IPS-NIHi7 (cell line): ENCODE data around the gene NTRK3.

Experiments
- DNase-seq: peaks from one replicate; pipeline ENCODE4 v3.0.0; 2012; ENCODE audit warnings: mixed read lengths; ENCODE audit errors: extremely low spot score

Gene NTRK3

DNA sequence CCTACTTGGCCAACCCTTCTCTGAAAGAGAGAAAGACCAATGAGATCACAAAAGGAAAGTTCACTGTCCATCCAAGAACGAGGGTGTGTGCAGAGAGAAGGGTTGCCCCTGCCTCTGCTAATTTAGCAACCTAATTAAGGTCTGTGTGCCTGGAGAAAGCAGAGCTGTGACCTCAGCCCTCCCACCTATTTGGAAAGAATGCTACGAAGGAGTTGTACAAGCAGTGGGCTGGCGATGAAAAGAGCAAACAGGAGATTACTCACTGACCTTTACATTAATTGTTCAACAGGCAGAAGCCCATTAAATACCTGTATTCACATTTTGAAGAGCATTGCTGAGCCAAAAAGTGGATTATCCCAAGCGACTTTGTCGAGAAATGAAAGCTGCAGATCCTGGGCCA, 314.9 kb downstream of the NTRK3 start:
- no peak for DNase-seq

DNA sequence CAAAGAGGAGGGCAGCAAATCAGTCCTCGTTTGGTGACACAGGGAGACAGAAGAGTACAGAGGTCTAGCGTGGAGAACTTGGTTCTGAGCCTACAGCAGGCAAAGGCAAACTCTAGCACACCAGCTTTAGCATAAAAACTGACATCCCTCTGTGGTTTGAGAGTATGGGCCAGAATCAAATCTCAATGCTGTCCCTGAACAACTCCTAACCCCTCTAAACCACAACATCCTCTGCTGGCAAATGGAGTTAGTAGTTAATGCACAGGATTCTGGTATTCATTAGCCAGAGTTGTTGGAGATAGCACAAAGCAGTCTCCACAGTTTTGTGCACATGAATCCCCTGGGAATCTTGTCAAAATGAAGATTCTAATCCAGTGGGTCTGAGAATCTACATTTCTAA, 315.8 kb downstream of the NTRK3 start:
- DNase-seq: no peak

DNA sequence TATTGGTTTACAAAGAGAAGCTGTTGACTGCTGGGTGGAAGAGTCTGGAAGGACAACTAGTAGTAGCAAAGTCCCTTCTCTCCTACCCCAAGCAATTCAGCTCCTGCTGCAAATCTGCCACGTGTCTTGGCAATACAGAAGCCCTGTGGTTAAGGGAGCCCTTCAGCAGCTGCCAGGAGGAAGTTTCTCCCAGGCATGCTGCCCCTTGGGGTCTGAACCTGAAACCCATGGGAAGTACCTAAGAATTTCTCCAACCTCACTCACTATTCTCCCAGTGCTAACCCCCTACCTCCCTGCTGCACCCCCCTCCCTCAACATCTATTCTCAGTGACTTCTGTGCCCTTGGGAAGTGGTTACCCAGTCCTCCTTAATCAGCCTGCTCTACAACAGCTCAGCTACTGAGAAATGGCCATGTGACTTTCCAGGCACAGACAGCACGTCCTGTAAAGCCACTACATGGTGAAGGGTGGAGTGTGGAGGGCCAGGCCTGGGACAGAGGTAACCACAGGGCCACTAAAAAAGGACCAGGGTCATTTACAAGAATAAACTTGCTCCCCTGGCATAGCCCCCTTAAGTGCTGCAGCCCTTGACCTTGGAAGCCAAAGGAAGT, 316.6 kb downstream of the NTRK3 start:
- DNase-seq: no peak

DNA sequence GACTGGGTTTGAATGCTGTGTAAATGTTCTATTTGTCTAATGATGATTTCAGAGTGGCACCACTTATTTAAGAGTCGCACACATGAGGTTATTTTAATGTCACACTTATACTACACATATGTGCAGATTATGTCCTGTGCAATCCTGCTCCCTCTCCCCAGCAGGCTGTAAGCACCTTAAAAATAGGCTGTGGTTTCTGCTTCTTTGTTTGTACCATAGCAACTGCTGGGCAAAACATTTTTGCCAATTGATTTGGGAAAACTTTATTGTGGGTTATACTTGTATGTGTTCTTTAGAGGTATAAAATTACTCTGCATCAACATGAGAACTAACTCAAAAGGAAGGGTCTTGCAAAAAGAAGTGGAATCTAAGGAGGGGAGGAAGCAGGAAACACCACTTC, 318.5 kb downstream of the NTRK3 start:
- no peak for DNase-seq

DNA sequence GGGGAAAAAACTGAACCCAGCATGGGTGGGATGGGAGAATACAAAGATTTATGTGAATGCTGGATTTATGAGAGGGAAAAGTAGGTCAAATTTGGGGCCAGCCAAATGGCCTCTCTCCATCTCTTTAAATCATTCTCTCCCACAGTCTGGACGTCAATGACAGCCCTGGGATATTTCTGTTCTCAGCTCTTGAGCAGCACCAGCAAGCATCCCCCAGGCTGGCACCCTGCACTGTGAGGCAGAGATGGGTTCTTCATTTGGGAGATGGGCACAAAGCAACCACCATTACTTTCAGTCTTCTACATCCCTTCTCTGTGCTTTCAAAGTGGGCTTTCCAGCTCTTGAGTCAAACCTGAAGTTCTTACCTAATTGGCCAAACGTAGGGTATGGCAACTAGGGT, 321.0 kb downstream of the NTRK3 start:
- no peak for DNase-seq

DNA sequence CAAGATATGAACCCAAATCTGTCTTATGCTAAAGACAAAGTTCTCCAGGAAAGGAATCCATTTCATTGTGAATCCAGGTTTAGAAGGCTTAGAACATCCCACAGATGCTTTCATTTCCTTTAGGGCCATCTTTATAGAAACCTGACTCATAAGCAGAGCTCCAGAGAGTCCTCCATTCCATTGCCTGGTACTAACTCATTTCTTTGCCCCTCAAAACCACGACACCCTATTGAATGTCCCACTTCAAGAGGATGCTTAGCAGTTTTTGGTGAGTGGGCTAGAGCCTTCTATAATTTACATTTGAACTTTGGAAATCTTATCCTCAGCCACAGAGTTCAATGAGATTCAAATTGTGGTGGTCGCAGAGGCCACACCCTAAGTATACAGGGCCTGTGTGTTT, 325.0 kb downstream of the NTRK3 start:
- no peak for DNase-seq

DNA sequence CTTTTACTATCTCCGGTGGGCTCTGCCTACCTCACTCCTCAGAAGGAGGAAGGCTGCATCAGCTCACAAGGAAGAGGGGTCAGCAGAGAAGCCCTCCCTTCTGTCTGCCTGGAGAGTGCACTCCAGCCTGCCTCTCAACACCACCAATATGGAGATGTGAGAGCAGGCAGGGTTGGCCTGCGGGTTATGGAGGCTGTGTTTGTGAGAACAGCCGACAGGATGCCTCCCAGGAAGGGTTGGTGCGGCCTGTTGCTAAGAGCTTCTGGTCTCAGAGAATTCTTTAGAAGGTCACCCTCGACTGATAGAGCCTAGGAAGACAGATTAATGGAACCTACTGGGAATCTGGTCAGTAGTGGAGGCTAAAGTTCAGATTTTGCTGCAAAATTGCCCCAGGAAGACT, 326.1 kb downstream of the NTRK3 start:
- no peak for DNase-seq

DNA sequence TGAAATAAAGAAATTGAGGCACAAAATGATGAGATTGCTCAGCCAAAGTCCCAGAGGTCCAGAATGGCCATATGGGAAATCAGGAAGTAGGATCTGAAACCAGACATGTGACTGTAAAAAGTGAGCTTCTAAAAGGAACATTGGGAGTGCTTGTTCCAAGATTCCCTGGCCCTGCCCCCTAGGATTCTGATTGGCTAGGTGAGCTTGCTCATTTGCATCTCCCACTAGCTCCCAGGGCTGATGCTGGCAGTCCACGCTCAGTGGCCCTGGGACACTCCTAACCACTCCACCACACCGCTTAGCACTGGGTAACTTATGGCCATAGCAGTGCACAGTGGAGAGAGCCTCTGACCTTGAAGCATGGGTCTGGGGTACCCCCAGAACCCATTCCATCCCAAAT, 326.7 kb downstream of the NTRK3 start:
- DNase-seq: no peak

DNA sequence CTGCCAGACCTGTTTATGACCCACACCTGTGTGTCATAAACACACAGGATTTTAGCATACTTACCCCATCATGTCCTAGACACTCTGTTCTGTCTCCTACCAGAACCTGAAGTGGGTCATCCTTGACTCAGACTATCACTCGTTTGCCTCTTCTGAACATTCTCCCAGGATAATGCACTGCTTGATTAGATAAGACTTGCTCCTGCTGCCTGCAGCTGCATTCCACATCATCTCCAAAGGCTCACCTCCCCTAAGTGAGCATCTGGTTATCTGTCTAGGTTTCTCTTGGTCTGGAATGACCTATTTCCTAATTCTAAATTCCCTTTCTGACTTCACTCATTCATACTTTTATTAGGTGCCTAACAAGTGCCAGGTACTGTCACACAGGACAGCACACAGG, 332.1 kb downstream of the NTRK3 start:
- DNase-seq: no peak

DNA sequence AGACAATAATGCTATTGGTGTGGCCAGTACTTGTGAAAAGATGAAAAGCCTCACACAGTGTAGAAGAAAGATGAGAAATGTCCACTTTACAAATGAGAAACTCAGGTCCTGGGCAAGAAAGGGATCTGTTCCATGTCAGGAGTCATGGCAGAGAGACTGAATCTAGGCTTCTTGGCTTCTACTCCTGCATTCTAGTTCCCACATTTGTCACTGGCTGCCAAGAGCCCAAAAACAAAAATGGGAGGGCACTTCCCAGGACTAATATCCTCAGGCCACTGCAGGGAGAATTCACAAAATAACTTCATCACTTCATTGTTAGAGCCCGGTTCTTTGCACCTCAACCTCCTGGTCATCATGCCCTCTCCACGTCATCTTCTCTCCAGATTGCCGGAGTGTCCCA, 337.5 kb downstream of the NTRK3 start:
- no peak for DNase-seq

DNA sequence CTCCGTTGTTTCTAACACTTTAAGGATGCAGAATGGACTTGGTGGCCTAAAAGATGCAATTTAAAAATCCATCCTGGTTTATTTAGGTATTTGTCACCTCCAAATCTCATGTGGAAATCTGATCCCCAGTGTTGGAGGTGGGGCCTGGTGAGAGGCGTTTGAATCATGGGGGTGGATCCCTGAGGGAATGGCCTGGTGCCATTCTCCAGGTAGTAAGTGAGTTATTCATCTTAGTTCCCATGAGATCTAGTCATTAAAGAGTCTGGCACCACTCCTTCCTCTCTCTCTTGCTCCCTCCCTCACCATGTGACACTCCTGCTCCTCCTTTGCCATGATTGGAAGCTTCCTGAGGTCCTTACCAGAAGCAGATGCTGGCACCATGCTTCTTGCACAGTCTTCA, 339.1 kb downstream of the NTRK3 start:
- DNase-seq: no peak

DNA sequence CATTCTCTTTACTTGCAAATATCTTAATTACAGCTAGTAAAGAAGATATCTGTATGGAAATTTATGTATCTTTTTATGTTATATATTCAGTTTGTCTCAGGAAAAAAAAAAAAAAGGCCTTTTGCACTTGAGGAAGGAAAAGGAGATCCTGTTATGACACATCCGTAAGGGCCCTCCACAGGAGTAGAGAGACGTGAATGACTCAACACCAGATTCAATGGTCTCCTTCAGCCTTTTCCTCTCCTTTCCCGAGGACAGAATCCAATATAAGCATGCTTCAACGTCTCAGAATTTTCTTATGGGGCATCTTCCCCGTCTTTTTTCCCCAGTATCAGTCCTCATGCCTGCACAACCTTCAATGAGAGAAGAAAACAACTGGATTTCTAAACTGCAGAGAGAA, 340.3 kb downstream of the NTRK3 start:
- no peak for DNase-seq

DNA sequence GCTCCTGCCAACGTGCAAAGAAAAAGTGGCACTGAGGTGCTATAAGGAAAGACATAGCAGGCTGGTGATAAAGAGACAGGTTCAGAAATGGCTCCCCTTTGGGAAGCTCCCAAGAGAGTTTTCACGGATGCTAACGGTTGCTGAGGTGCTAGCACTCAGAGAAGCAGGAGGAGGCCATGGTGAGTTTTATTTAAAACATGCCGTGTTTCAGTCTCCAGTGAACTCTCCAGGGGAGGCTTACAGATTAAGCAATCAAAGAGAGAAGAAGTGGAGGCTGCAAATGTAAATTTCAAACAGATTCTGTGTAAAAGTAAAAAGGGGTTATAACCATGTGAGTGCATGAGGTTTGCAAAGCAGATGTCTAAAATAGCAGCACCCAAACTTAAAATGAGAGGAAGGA, 346.2 kb downstream of the NTRK3 start:
- no peak for DNase-seq

DNA sequence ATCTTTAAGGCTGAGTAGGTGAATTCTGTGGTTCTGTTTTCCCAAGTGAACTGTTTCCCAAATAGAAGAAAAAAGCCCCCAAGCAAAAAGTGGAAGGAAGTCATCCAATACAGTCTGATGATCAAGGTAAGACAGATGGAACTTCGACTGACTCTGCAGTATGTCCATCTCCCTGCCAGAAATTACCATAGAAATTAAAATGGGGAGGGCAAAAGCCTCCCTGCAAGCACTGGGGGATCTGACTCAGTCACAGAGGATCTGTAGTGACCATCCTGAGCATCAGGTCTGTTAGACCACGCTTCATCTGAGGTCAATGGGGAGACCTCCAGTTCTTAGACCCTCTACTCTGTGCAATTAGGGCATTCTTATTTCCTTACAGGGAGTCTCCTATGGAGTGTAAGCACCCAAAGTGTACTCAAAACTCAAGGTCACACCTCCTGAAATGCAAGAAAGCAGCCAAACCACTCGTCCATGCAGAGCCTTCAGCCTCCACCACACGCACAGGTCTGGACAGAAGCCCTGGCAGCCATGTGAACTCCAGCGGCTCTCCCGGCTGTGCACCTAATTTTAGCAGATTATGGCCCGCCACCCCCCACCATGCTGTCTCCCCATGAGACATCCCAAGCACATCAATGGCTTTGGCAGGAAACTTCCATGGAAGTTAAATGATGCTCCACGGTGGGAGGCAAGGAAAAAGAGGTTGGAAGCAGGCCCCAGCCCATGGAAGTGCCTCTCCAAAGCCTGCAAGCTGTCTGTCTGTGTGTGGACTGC, 348.7 kb downstream of the NTRK3 start:
- no peak for DNase-seq

DNA sequence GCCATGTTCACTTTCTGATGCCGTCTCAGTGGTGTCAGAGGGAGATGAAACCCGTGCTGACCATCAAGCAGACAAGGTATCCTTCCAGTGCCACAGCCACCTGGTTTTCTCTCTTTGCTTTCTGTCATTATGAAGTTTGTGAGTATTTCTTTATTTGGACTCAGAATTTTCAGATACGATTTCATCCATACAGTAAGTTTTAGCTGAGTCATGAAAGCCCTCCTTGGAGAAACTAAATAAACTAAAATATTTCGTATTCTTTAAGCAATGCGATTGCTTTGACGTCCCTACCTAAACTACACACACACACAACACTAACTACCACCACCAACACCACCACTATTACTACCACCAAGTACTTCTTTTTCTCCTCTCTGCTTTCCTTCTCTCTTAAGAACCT, 350.1 kb downstream of the NTRK3 start:
- DNase-seq: no peak

DNA sequence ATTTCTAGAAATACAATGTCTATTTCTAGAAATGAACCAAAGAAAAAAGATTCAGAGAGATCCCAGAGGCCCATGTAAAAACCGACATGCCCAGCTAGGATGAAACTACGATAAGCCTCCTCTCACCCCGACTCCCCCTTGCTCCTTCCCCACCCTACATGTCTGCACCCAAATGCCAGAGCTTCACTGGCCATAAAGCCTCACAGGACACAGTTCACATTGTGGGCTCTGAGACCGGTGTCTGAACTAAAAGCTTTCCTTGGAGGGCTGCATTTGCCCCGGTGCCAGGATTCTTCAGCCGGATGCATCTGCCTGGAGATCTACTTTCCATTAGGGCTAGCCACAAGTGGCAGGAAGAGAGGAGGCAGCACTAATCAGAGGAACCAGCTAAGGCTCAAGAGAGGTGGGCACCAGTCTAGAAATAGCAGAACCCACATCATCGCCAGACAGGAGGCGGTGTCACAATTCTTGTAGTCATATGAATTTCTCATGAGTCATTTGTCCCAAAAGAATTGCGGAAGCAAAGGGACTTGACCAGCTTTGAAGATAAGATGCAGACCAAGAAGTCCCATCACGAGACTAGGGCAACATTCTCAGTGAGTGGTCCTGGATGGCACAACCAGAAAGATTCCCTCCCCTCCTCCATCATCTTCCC, 353.6 kb downstream of the NTRK3 start:
- no peak for DNase-seq

DNA sequence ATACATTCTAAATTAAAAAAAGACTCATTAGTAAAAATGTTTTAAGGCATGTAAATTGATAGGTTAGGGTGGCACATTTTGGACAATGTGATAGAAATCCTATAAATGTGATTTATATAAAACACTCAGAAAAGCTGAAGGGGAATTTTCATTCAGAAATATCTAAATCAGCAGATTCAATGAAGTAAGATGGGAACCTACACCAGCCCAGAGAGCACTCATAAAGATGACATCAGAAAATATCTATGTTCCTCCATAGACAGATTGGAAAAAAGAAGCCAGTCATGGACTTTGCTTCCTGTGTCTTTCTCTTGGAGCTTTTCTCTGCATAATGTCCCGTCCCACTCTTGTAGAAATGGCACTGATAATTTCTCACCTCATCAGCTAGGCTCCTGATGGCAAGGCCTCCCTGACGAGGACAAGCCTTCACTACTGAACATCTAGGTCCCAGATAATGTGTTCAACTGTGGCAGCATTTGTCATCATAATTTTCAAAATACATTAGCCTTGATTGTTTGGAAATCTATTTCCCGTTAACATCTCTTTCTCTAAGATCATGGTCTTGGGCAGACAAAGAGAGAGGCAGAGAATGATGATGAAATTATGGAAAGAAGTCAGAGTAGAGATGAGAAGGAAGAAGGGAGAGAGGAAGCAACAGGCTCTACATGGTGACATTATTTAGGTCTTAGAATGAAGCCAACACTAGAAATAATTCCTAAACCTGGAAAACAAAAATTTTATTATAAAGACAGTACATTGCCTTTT, 354.4 kb downstream of the NTRK3 start:
- DNase-seq: no peak

DNA sequence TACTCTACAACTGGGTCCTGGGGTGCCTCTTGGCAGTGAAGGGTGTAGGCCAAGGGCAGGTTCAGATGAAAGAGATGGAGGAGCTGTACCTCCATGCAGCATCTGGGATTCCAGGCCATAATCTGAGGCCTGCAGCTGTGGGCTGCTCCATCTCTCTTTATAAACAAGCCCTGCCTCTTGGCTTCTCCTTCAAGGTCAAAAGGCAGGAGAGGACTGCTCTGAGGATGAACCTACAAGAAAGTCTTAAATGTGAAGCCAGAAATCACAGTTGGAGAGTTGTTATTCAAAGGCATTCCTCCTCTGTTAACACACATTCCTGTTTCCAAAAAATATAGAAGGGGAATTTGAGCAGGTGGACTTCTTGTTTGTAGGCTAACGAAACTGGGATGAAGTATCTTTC, 355.5 kb downstream of the NTRK3 start:
- no peak for DNase-seq

DNA sequence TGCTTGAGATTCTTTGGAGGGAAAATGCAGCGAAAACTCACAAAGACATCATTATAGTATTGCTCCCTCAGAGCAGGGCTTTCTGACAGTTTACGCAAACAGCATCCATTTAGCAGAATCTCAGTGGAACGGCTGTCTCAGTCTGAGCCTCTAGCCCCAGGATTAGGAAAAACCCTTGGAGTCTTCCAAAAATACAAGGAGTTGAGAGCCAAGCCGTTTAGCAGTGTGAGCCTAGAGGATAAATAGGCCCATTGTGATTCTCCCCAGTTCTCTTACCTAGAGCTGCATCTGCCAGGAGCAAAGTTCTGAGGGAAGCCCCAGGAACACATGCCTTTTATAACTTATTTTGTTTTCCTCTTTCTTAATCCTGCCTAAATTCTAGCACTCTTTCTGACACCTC, 359.6 kb downstream of the NTRK3 start:
- no peak for DNase-seq

DNA sequence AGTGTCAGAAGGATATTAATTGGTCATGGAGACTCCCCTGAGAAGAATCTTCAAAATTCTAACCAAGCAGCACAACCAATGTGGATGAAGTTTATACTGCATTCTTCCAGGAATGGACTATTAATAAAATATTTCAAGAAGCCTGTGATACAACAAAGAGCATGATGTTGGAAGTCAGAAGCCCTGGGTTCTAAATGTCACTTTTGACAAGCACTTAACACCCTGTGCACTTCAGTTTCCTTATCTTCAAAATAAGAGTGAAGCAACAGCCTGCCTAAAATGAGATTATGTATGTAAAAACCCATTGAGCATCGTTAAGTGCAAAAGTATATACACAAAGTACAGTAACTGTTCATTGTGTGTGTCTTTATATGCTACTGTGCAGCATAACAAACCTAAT, 369.4 kb downstream of the NTRK3 start:
- DNase-seq: no peak

DNA sequence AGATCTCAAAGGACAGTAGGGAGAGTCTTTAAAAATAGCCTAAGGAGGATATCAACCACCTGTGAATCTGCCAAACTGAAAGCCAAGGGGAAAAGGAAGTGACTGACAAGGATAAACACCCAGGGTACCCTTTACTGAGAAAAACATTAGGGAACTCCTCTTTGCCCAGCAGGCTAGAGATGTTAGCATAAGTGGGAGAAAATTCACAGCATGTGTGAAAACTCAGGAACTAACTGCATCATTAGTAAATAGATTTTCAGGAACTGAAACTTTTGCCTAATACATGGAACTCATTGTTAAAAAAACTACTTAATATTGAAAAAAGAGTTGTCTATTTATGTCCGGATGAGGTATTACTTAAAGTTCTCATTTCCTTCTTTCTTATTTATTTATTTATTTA, 375.5 kb downstream of the NTRK3 start:
- DNase-seq: no peak

DNA sequence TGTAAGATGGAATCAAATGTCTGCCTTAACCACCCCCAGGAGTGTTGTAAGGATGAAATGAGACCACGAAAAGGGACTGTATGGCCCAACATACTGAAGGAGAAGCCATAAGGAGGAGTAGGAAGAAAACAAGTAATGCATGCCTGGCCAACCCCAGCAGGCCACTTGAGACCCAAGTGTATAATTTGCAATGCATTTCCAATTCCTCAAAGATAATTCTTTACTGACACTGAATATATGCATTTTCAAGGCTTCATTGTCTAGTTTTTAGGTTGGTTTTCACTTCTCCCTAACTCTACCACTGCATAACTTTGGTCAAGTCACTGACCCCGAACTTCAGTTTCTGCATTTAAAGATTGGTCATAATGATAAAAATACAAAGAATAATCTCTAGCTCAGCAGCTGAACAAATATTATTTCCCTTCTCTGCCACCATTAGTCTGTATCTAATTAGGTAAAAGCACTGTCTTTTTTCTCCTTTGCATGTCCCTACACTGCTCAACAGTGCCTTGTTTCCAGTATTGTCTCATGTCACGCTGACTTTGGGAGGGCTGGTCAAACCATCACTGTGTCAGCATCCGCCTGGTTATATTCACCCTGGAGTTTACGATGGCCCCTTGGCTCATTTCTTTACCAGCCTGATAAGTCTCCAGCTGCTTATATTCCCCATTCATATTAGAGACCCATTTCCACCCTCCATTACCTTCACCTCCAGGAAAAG, 378.6 kb downstream of the NTRK3 start:
- DNase-seq: no peak
